IMR-90 (cell line): Measurements from ENCODE around the gene CNDP2. TPM values are rescaled to one million over a fixed set of nuclear protein-coding genes. Genes with fewer than 3 reads are reported as not detected.

Source experiments
- ATAC-seq: fragments of 200-7000 bp; cut with Tn5 transposase; 2 replicates; pipeline ENCODE4 v1.9.1; 2020; ENCODE audit warnings: low read depth, mild to moderate bottlenecking, moderate library complexity
- BruUV-seq: library from RNA; stranded (reverse); fragments of 400-500 nt; replicated peaks from 2 replicates; lab custom pipeline; 2021; lab: Mats Ljungman, UMichigan
- CTCF ChIA-PET: fragments of 300-600 bp; formaldehyde crosslinking; extraction: SDS; loops from one replicate; lab custom pipeline; 2021; ENCODE audit warnings: antibody characterized with exemption; lab: Yijun Ruan, JAX
- POLR2A ChIA-PET: fragments of 300-600 bp; sonication (Branson Sonifier 250); formaldehyde crosslinking; loops from one replicate; lab custom pipeline; 2022; ENCODE audit warnings: antibody characterized with exemption; ENCODE audit not compliant: unreplicated experiment; lab: Charles Lee
- DNase-seq: peaks from one replicate; pipeline ENCODE4 v3.0.0; 2013
- H2AFZ ChIP-seq: replicated peaks from 2 replicates; pipeline ENCODE3; 2013; ENCODE audit warnings: low read length, mild to moderate bottlenecking; ENCODE audit not compliant: poor library complexity
- H2AK5ac ChIP-seq: 2 replicates; pipeline ENCODE4 v1.6.1; 2013; ENCODE audit warnings: low read depth, low read length, inconsistent platforms
- H2AK9ac ChIP-seq: replicated peaks from 2 replicates; pipeline ENCODE3; 2013; ENCODE audit warnings: mild to moderate bottlenecking, low read depth, low read length, moderate library complexity; ENCODE audit not compliant: poor library complexity
- H2BK120ac ChIP-seq: 2 replicates; pipeline ENCODE4 v1.6.1; 2013; ENCODE audit warnings: low read depth, low read length, inconsistent platforms
- H2BK15ac ChIP-seq: 3 replicates; pipeline ENCODE4 v1.6.1; 2013; ENCODE audit warnings: low read depth, low read length, inconsistent platforms
- H2BK20ac ChIP-seq: 2 replicates; pipeline ENCODE4 v1.6.1; 2013; ENCODE audit warnings: low read depth, mild to moderate bottlenecking, inconsistent platforms, low read length, moderate library complexity
- H2BK5ac ChIP-seq: 2 replicates; pipeline ENCODE4 v1.6.1; 2013; ENCODE audit warnings: mild to moderate bottlenecking, low read depth, low read length, inconsistent platforms; ENCODE audit not compliant: poor library complexity, severe bottlenecking
- H3K14ac ChIP-seq: replicated peaks from 2 replicates; pipeline ENCODE4 v1.6.1; 2013; ENCODE audit warnings: low read depth, low read length, inconsistent platforms
- H3K18ac ChIP-seq: 2 replicates; pipeline ENCODE4 v1.6.1; 2013; ENCODE audit warnings: low read depth, low read length, control low read depth
- H3K23ac ChIP-seq: 2 replicates; pipeline ENCODE4 v1.6.1; 2013; ENCODE audit warnings: low read depth, low read length, inconsistent platforms
- H3K27ac ChIP-seq: 2 replicates; pipeline ENCODE4 v1.5.1; 2013; ENCODE audit warnings: mild to moderate bottlenecking, control low read depth, low read length; ENCODE audit not compliant: insufficient read depth
- H3K27me3 ChIP-seq: 2 replicates; pipeline ENCODE4 v1.6.1; 2013; ENCODE audit warnings: low read length; ENCODE audit not compliant: control insufficient read depth, insufficient read depth
- H3K36me3 ChIP-seq: 2 replicates; pipeline ENCODE4 v1.6.1; 2013; ENCODE audit warnings: low read length, mixed read lengths; ENCODE audit not compliant: control insufficient read depth, insufficient read depth
- H3K4ac ChIP-seq: 2 replicates; pipeline ENCODE4 v1.6.1; 2013; ENCODE audit warnings: low read depth, low read length, inconsistent platforms
- H3K4me1 ChIP-seq: 2 replicates; pipeline ENCODE4 v1.6.1; 2013; ENCODE audit warnings: low read length, mixed read lengths; ENCODE audit not compliant: control insufficient read depth, insufficient read depth
- H3K4me2 ChIP-seq: 2 replicates; pipeline ENCODE4 v1.6.1; 2013; ENCODE audit warnings: low read depth, mild to moderate bottlenecking, control low read depth, low read length, moderate library complexity
- H3K4me3 ChIP-seq: 2 replicates; pipeline ENCODE4 v1.5.1; 2013; ENCODE audit warnings: low read depth, mild to moderate bottlenecking, control low read depth, low read length, moderate library complexity; ENCODE audit not compliant: insufficient read depth
- H3K56ac ChIP-seq: 2 replicates; pipeline ENCODE4 v1.6.1; 2013; ENCODE audit warnings: low read length, inconsistent platforms; ENCODE audit not compliant: insufficient read depth; ENCODE audit errors: extremely low read depth
- H3K79me1 ChIP-seq, 2 experiments: 2 replicates each; pipeline ENCODE4 v1.6.1; 2013; ENCODE audit warnings: low read length in 2 of 2, inconsistent platforms in 1 of 2, low read depth in 1 of 2
- H3K9ac ChIP-seq: 2 replicates; pipeline ENCODE4 v1.6.1; 2013; ENCODE audit warnings: low read depth, low read length, control low read depth
- H3K9me1 ChIP-seq: 2 replicates; pipeline ENCODE4 v1.6.1; 2013; ENCODE audit warnings: low read length, inconsistent platforms; ENCODE audit not compliant: insufficient read depth
- H3K9me3 ChIP-seq: 2 replicates; pipeline ENCODE4 v1.6.1; 2013; ENCODE audit warnings: low read length; ENCODE audit not compliant: control insufficient read depth, insufficient read depth
- H4K20me1 ChIP-seq: 2 replicates; pipeline ENCODE4 v1.6.1; 2013; ENCODE audit warnings: low read length, inconsistent platforms; ENCODE audit not compliant: insufficient read depth
- H4K5ac ChIP-seq: 2 replicates; pipeline ENCODE4 v1.6.1; 2013; ENCODE audit warnings: mild to moderate bottlenecking, low read depth, low read length, control low read depth
- H4K8ac ChIP-seq, 2 experiments: 2 replicates each; pipeline ENCODE4 v1.6.1; 2013; ENCODE audit warnings: low read depth in 2 of 2, low read length in 2 of 2, control low read depth in 1 of 2, inconsistent platforms in 1 of 2
- H4K91ac ChIP-seq: 2 replicates; pipeline ENCODE4 v1.6.1; 2013; ENCODE audit warnings: low read depth, low read length, inconsistent platforms; ENCODE audit not compliant: insufficient read depth
- BHLHE40 ChIP-seq: fragments of 150-350 bp; IDR thresholded peaks from 2 replicates; pipeline ENCODE4 v1.6.1; 2016; ENCODE audit warnings: mild to moderate bottlenecking, low read depth, low read length
- CEBPB ChIP-seq: IDR thresholded peaks from 2 replicates; pipeline ENCODE4 v1.6.1; 2012; ENCODE audit warnings: low read depth, low read length, improper control_type of control experiment
- CHD1 ChIP-seq: IDR thresholded peaks from 2 replicates; pipeline ENCODE4 v1.6.1; 2012; ENCODE audit warnings: low read depth, low read length, improper control_type of control experiment
- CTCF ChIP-seq: conservative IDR thresholded peaks from 2 replicates; pipeline ENCODE4 v1.5.1; 2012; ENCODE audit warnings: mild to moderate bottlenecking, low read depth, low read length, improper control_type of control experiment
- FOS ChIP-seq: fragments of 150-350 bp; IDR thresholded peaks from 2 replicates; pipeline ENCODE4 v1.6.1; 2016; ENCODE audit warnings: low read depth, low read length
- MAFK ChIP-seq: IDR thresholded peaks from 2 replicates; pipeline ENCODE4 v1.6.1; 2012; ENCODE audit warnings: low read depth, low read length, improper control_type of control experiment
- MAZ ChIP-seq: IDR thresholded peaks from 2 replicates; pipeline ENCODE4 v1.6.1; 2012; ENCODE audit warnings: low read depth, mild to moderate bottlenecking, low read length, improper control_type of control experiment, moderate library complexity, borderline replicate concordance
- MXI1 ChIP-seq: IDR thresholded peaks from 2 replicates; pipeline ENCODE4 v1.6.1; 2012; ENCODE audit warnings: low read depth, mild to moderate bottlenecking, low read length, moderate library complexity, borderline replicate concordance
- NFE2L2 ChIP-seq: fragments of 150-350 bp; IDR thresholded peaks from 2 replicates; pipeline ENCODE4 v1.6.1; 2016; ENCODE audit warnings: low read depth, mild to moderate bottlenecking, low read length
- POLR2A ChIP-seq: IDR thresholded peaks from 2 replicates; pipeline ENCODE4 v1.6.1; 2012; ENCODE audit warnings: mild to moderate bottlenecking, low read depth, low read length
- RAD21 ChIP-seq: IDR thresholded peaks from 2 replicates; pipeline ENCODE4 v1.6.1; 2012; ENCODE audit warnings: low read length, improper control_type of control experiment
- RCOR1 ChIP-seq: IDR thresholded peaks from 2 replicates; pipeline ENCODE4 v1.6.1; 2012; ENCODE audit warnings: mild to moderate bottlenecking, low read length, improper control_type of control experiment; ENCODE audit not compliant: insufficient replicate concordance
- RFX5 ChIP-seq: IDR thresholded peaks from 2 replicates; pipeline ENCODE4 v1.8.0; 2012; ENCODE audit warnings: low read depth, mild to moderate bottlenecking, low read length, moderate library complexity
- SMC3 ChIP-seq: fragments of 150-350 bp; IDR thresholded peaks from 2 replicates; pipeline ENCODE4 v1.6.1; 2016; ENCODE audit warnings: low read depth, mild to moderate bottlenecking, antibody characterized with exemption, low read length, moderate library complexity
- USF2 ChIP-seq: fragments of 150-350 bp; IDR thresholded peaks from 2 replicates; pipeline ENCODE4 v1.6.1; 2017; ENCODE audit warnings: mild to moderate bottlenecking, antibody characterized with exemption, low read length, low read depth
- WGBS, 2 experiments: methylation state at CpG; one replicate each; pipeline versions ENCODE4 v1.1.5 to v1.1.7; 2013; ENCODE audit warnings: missing lambda C conversion rate in 2 of 2; ENCODE audit not compliant: insufficient read length in 1 of 2; ENCODE audit errors: extremely low coverage in 2 of 2; 5-methylcytosine and 5-hydroxymethylcytosine counted together
- dilution Hi-C: fragments of 300-500 bp; cut with HindIII; formaldehyde crosslinking; loops from one replicate; pipeline ENCODE4 v1.14.3; 2018; ENCODE audit warnings: low sequenced_read_pairs; ENCODE audit not compliant: unreplicated experiment
- in situ Hi-C: fragments of 300-500 bp; cut with MboI; formaldehyde crosslinking; loops from 3 replicates; pipeline ENCODE4 v1.14.3; 2019; ENCODE audit warnings: low sequenced_read_pairs, inconsistent platforms, mixed read lengths
- intact Hi-C: fragments of 100-400 bp; cut with micrococcal nuclease; formaldehyde crosslinking; loops from 2 replicates; pipeline ENCODE4 v1.10.0; 2022
- polyA plus RNA-seq, 3 experiments: library from polyadenylated mRNA; depleted of rRNA; stranded (reverse); fragments of >200 nt; gene quantifications; 2 replicates each; pipeline ENCODE4 v1.2.3, GENCODE V29; 2012; ENCODE audit warnings: low replicate concordance in 1 of 3
- total RNA-seq: library from RNA; depleted of rRNA; stranded (reverse); fragments of >200 nt; gene quantifications from 2 replicates; pipeline ENCODE4 v1.2.3, GENCODE V29; 2012
- TF ChIP-seq, protein P1 (sequence below): fragments of 150-350 bp; IDR thresholded peaks from 2 replicates; pipeline ENCODE4 v1.6.1; 2016; ENCODE audit warnings: low read depth, mild to moderate bottlenecking, low read length, moderate library complexity, borderline replicate concordance

CNDP2 gene
- total and polyA plus RNA-seq, 2 of the 4 experiments (the other 2 are of a cell fraction) = 52.0 to 67.9 TPM

DNA sequence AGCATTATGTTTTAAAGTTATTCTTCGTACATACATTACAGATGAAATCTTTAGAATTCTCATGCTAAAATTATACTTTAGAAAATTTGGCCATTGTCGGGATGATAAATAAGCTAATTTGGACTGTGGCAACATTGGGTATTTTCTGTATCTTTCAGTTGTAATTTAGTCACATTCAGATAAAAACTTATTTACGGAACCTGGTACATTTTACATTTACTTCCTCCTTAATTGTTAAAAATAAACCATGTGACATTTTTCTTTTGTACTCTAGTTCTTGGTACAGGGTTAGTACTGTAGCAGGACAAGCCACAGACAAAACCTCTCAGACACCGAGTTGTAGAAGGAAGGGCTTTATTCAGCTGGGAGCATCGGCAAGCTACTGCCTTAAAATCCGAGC, 4.2 kb downstream of the CNDP2 start:
- ChIA-PET POLR2A (no interaction called here), CTCF (interaction anchor here (0.7 kb wide), 1 partner anchor 51 kb away, joined by 4 read pairs; no protein-coding TSS in a partner anchor)
- peaks cover 16 to 27% of the 10 kb centered on the region in 2 experiments for H3K79me1 ChIP-seq
- DNase-seq (no peak), ATAC-seq (no peak)
- H4K5ac ChIP-seq = no peak overlapping the region
- no peak overlapping the region for H2BK20ac ChIP-seq
- no peak overlapping the region for H2AFZ ChIP-seq
- TF ChIP-seq MXI1 (no peak), RFX5 (no peak), USF2 (no peak), CEBPB (no peak), RAD21 (no peak), SMC3 (no peak), CTCF (no peak), FOS (no peak), CHD1 (no peak), POLR2A (no peak), MAFK (no peak), BHLHE40 (no peak), NFE2L2 (no peak), RCOR1 (no peak), MAZ (no peak)
- TF ChIP-seq, protein P1, sequence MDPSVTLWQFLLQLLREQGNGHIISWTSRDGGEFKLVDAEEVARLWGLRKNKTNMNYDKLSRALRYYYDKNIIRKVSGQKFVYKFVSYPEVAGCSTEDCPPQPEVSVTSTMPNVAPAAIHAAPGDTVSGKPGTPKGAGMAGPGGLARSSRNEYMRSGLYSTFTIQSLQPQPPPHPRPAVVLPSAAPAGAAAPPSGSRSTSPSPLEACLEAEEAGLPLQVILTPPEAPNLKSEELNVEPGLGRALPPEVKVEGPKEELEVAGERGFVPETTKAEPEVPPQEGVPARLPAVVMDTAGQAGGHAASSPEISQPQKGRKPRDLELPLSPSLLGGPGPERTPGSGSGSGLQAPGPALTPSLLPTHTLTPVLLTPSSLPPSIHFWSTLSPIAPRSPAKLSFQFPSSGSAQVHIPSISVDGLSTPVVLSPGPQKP = no peak
- no TSS peak for BruUV-seq
- peaks cover 5% of the 10 kb centered on the region; the same call in 1 of the 2 replicates for H3K4me1 ChIP-seq
- no peak overlapping the region for H3K4me3 ChIP-seq
- intact Hi-C loops = no loop called here
- no peak overlapping the region for H2BK120ac ChIP-seq
- H3K23ac ChIP-seq = no peak overlapping the region
- no peak overlapping the region for H4K91ac ChIP-seq
- H3K9me1 ChIP-seq = peaks cover 4% of the 10 kb centered on the region; the same call in 1 of the 2 replicates
- H3K9ac ChIP-seq = no peak overlapping the region
- no CpG with 5 or more reads among the region's 6 CpGs for WGBS, 2 experiments
- H2BK5ac ChIP-seq = no peak overlapping the region
- H2AK5ac ChIP-seq = no peak overlapping the region
- H2AK9ac ChIP-seq = no peak overlapping the region
- H2BK15ac ChIP-seq = no peak overlapping the region
- H3K4me2 ChIP-seq = no peak overlapping the region
- H3K27me3 ChIP-seq = no peaks in the 10 kb centered on the region
- H3K27ac ChIP-seq = no peak overlapping the region
- H3K36me3 ChIP-seq = peaks cover 29% of the 10 kb centered on the region
- H3K4ac ChIP-seq = no peak overlapping the region
- no peak overlapping the region for H3K14ac ChIP-seq
- in situ Hi-C loops = no loop called here
- H4K8ac ChIP-seq = no peak overlapping the region
- H3K18ac ChIP-seq = no peak overlapping the region
- H3K9me3 ChIP-seq = no peaks in the 10 kb centered on the region
- H3K56ac ChIP-seq = no peak overlapping the region
- no peaks in the 10 kb centered on the region for H4K20me1 ChIP-seq
- dilution Hi-C loops = no loop called here
